K562 (cell line): ENCODE data around the gene DTNBP1. TPM values are rescaled to one million over a fixed set of nuclear protein-coding genes. Genes with fewer than 3 reads are reported as not detected.

ENCODE experiments used
- EWSR1 ChIP-seq: fragments of 450-650 bp; IDR thresholded peaks from 2 replicates; pipeline ENCODE4 v1.6.1; 2018; ENCODE audit warnings: borderline replicate concordance, mild to moderate bottlenecking, low read depth, moderate library complexity; ENCODE audit not compliant: partially characterized antibody
- HDAC8 ChIP-seq: fragments of 450-650 bp; IDR thresholded peaks from 2 replicates; pipeline ENCODE4 v1.6.1; 2016; ENCODE audit warnings: mild to moderate bottlenecking, missing genetic modification characterization, moderate library complexity, missing compliant biosample characterization
- MITF ChIP-seq: IDR thresholded peaks from 2 replicates; pipeline ENCODE4 v1.6.1; 2014; ENCODE audit warnings: antibody characterized with exemption
- PREB ChIP-seq: sonication (generic); formaldehyde crosslinking; IDR thresholded peaks from 2 replicates; pipeline ENCODE4 v1.8.1; 2023; ENCODE audit warnings: mild to moderate bottlenecking, missing genetic modification reagents
- SAP30 ChIP-seq: fragments of 200-600 bp; sonication (generic); IDR thresholded peaks from 2 replicates; pipeline ENCODE4 v1.6.1; 2012; ENCODE audit warnings: borderline replicate concordance, low read depth, mild to moderate bottlenecking, moderate library complexity, low read length, control low read depth, inconsistent platforms; ENCODE audit not compliant: insufficient read depth, poor library complexity, severe bottlenecking
- TAF15 ChIP-seq: fragments of 200-400 bp; formaldehyde crosslinking; IDR thresholded peaks from 2 replicates; pipeline ENCODE4 v1.6.1; 2017; ENCODE audit warnings: mild to moderate bottlenecking, low read depth, low read length, moderate library complexity
- ZBTB17 ChIP-seq: fragments of 450-650 bp; formaldehyde crosslinking; IDR thresholded peaks from 2 replicates; pipeline ENCODE4 v1.4.0; 2020; ENCODE audit warnings: mild to moderate bottlenecking
- ZBTB8A ChIP-seq: fragments of 450-650 bp; IDR thresholded peaks from 2 replicates; pipeline ENCODE4 v1.6.1; 2018; ENCODE audit warnings: mild to moderate bottlenecking, moderate library complexity; ENCODE audit not compliant: partially characterized antibody
- ZNF282 ChIP-seq: sonication (generic); formaldehyde crosslinking; IDR thresholded peaks from 2 replicates; pipeline ENCODE4 v1.8.1; 2023; ENCODE audit warnings: missing genetic modification reagents
- ZNF407 ChIP-seq: fragments of 450-650 bp; IDR thresholded peaks from 2 replicates; pipeline ENCODE4 v1.6.1; 2016; ENCODE audit warnings: low read depth
- polyA plus RNA-seq, 8 experiments: library from polyadenylated mRNA; depleted of rRNA in 4 of 8; stranded (reverse) in 5 of 8; unstranded in 3 of 8; fragments of >200 nt; fragmentation: Nextera tagmentation in 2 of 8; fragmentation: Illumina TruSeq in 1 of 8; extraction: Ambion mirVana in 2 of 8; extraction: Trizol in 1 of 8; gene quantifications; 2 replicates each; pipeline versions ENCODE4 v1.2.1 to v1.2.3, GENCODE V29; 2011 to 2014; ENCODE audit warnings: inconsistent platforms in 1 of 8, missing spikeins in 1 of 8
- total RNA-seq, 7 experiments: library from RNA; depleted of rRNA in 6 of 7; stranded (reverse); fragments of >200 nt in 6 of 7; fragmentation: Illumina TruSeq in 2 of 7; extraction: Trizol in 2 of 7; gene quantifications; 2 replicates each; pipeline versions ENCODE4 v1.2.1 to v1.2.3, GENCODE V29; 2011 to 2021; ENCODE audit warnings: low replicate concordance in 1 of 7
- TF ChIP-seq, protein P1 (sequence below): fragments of 250-450 bp; sonication (Bioruptor Pico); IDR thresholded peaks from 2 replicates; pipeline ENCODE4 v1.4.0; 2020; ENCODE audit warnings: mild to moderate bottlenecking

The DTNBP1 gene
- total and polyA plus RNA-seq, 9 of the 15 experiments (the other 6 are each of a cell fraction or from before 2014, with no cell fraction given), result 16.7 to 54.5 (median 21.4) TPM

DNA sequence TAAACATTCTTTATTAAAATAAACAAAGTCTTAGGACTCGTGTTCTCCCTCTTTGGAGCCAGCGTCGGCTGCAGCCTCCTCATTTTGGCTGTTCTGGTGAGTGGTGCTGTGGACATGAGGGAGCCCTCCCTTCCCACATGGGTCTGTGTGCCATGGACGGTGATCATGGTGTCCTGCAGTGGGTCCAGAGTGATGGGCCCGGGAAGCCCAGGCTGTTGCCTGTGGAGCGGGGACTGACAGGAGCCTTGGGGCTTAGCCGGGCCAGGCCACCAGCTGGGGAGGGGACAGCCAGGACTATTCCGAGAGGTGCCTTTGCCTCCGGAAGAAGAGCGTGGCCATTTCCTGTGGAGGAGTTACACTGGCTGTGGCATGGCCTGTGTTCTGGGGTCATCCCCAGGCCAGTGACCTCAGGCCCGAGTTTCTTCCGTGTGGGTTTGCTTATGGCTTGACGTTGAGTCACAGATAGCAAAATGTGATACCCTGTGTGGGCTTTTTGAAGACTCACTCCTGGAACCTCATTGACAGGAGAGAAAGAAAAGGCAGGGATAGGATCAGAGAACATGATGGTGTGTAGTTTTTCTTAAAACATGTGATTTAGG, 153.4 kb downstream of the DTNBP1 start (continued):
- TF ChIP-seq ZBTB8A (no peak), EWSR1 (no peak), HDAC8 (tag) (peak; percentile 80), SAP30 (no peak), ZBTB17 (CRISPR knock-in tag) (no peak; the same call in 1 of the 2 replicates), ZNF282 (CRISPR knock-in tag) (no peak), PREB (CRISPR knock-in tag) (no peak), ZNF407 (no peak), TAF15 (no peak), MITF (no peak)
- TF ChIP-seq, protein P1, sequence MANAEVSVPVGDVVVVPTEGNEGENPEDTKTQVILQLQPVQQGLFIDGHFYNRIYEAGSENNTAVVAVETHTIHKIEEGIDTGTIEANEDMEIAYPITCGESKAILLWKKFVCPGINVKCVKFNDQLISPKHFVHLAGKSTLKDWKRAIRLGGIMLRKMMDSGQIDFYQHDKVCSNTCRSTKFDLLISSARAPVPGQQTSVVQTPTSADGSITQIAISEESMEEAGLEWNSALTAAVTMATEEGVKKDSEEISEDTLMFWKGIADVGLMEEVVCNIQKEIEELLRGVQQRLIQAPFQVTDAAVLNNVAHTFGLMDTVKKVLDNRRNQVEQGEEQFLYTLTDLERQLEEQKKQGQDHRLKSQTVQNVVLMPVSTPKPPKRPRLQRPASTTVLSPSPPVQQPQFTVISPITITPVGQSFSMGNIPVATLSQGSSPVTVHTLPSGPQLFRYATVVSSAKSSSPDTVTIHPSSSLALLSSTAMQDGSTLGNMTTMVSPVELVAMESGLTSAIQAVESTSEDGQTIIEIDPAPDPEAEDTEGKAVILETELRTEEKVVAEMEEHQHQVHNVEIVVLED (CRISPR knock-in tag), result no peak
